GM18870 (cell line): ENCODE measurements around the gene TECR.
A peak's percentile ranks its signal among the peaks of the same experiment; 100 is the strongest.
"Not testable (repeated sequence)": the region's sequence is repeated elsewhere in the genome, so short reads cannot be mapped to it uniquely, and the experiment has no call there.

Experiments
- ATAC-seq: cut with Tn5 transposase; IDR thresholded peaks from one replicate; pipeline ENCODE4 v1.9.1; 2021; ENCODE audit warnings: moderate library complexity; ENCODE audit not compliant: unreplicated experiment

The TECR gene

DNA sequence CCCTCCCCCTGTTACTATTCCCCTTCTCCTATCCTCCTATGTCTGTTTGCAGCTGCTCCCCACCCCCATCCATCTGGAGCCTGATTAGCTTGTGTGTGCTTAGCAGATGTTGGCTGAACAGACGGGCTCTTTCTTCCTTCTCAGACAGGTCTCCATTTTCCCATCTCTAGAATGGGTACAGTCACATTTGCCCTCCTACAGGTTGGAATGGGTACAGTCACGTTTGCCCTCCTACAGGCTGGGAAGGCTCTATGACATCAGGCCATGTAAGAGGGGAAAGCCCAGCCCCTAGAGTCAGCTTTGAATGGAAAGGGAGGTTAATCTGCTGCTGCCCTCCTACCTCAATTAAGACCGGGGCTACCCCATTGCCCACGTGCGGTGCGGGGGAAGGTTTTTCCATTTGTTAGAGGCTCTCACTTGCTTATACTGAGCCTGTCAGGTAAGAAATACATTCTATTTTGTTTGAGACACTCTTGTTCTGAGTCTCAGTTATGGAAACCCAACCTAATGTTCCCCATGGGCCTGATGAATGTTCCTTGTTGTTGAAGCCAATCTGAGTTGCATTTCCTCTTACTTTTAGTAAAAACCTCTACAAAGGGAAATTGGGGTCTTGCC lies 51.3 kb downstream of the TECR start:
- ATAC-seq: no peak

DNA sequence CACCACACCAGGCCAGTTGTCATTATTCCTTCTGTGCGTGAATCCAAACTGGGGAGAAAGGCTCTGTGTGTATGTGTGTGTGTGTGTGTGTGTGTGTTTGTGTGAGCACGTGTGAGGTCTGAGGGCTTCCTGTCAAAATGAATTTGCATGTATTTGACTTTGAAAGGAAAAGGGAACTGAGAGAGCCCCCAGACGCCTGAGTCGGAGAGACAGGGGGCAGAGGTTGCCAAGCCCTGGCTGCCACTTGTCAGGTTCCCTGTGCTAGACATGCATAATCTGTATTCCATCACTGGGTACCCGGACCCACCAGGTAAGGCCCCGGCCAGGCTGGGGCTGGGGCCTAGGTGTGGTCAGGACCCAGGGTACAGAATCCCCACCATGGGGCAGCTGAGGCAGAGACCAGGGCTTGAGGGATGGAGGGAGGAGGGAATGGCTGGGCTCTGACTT lies 53.5 kb downstream of the TECR start, which contains the start of gene CLEC17A:
Gene CLEC17A (plus strand): TSS at position 191 of the 447 bp plus-strand sequence. CDS start 77 bp downstream, at position 268.
- ATAC-seq: no peak

- not testable (repeated sequence) for ATAC-seq
These were observed 55.0 kb downstream of the TECR start for GRCh38 chr19:14584372-14584771.

DNA sequence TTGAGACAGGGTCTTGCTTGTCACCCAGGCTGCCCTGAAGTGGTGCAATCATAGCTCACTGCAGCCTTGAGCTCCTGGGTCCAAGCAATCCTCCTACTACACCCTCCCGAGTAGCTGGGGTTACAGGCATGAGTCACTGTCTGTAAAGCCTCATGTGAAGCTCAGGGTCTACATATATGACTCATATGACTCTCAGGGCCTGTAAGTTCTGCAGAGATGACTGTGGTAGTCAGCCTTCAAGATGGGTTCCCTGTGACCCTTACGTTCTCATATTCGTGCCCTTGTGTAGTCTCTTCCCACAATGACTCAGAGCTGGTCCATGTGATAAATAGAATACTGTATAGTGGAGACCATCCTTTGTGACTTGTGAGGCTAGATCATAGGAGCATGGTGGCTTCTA lies 55.8 kb downstream of the TECR start:
- not testable (repeated sequence) for ATAC-seq

- ATAC-seq: not testable (repeated sequence)
These were observed 60.0 kb downstream of the TECR start for GRCh38 chr19:14589433-14589832.

DNA sequence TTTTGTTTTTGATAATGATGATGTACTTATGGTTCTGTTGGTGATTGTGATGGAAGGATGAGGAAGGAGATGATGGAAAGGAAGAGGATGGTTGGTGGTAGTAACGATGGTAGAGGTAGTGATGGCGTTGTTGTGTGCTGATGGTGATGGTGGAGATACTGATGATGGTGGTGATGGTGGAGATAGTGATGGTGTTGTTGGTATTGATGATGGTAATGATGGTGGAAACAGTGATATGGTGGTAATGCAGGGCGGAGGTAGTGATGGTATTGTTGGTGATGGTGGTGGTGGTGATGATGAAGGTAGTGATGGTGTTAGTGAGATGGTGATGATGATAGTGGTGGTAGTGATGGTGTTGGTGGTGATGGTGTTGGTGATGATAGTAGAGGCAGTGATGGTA lies 66.2 kb downstream of the TECR start:
- ATAC-seq: no peak

DNA sequence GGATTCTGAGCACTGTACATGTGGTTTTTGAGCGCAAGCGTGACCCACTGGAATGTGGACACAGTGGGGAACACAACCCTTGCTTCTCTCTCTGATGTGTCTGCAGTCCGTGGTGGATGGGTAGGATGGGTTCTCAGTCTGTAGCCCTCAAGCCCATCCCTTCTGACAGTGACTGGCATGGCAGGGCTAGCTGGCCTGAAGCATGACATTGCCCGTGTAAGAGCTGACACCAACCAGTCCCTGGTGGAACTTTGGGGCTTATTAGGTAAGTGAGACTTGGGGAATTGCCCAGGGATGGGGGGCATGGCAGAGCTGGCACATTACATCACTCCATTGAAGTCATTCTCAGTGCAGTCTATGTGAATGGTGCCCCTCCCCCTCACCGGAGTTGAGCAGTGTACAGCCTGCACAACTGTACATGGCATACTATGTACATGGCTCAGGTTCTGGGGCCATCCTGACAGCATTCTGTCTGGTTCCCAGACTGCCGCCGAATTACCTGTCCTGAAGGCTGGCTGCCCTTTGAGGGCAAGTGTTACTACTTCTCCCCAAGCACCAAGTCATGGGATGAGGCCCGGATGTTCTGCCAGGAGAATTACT lies 70.3 kb downstream of the TECR start:
- no peak for ATAC-seq

GRCh38 chr19:14603990-14604387 lies 74.6 kb downstream of the TECR start:
- ATAC-seq: peak; percentile 66

- no peak for ATAC-seq
These were observed 77.2 kb downstream of the TECR start for GRCh38 chr19:14606627-14607026.

- no peak for ATAC-seq
These were observed 81.7 kb downstream of the TECR start for GRCh38 chr19:14611051-14611450.

DNA sequence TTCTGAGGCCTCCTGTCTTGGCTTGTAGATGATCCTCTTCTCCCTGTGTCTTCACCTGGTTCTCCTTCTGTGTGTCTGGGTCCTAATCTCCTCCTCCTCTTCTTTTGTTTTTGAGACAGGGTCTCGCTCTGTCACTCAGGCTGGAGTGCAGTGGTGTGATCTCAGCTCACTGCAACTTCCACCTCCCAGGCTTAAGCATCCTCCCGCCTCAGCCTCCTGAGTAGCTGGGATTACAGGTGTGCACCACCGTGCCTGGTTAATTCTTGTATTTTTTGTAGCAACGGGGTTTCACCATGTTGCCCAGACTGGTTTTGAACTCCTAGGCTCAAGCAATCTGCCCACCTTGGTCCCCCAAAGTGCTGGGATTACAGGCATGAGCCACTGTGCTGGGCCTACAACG lies 82.8 kb downstream of the TECR start:
- ATAC-seq: not testable (repeated sequence)

GRCh38 chr19:14612657-14613056 lies 83.3 kb downstream of the TECR start:
- no peak for ATAC-seq

DNA sequence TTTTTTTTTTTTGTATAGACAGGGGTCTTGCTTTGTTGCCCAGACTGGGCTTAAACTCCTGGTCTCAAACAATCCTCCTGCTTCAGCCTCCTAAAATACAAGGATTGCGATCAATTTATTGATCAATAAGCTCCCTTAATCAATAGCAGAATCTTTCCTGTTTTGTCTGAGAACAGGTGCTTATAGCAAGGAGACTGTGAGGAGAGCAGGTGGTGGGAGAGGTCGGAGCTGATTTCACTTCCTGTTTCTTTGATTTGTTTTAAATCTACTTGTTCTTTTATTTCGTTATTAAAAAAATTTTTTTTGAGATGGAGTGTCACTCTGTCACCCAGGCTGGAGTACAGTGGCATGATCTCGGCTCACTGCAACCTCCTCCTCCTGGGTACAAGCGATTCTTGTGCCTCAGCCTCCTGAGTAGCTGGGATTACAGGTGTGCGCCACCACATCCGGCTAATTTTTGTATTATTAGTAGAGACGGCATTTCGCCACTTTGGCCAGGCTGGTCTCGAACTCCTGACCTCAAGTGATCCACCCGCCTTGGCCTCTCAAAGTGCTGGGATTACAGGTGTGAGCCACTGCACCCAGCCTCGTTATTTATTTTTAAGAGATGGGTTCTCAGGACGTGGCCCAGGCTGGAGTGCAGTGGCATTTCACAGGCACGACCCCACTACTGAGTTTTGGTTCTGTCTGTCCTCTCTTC lies 84.2 kb downstream of the TECR start:
- not testable (repeated sequence) for ATAC-seq

DNA sequence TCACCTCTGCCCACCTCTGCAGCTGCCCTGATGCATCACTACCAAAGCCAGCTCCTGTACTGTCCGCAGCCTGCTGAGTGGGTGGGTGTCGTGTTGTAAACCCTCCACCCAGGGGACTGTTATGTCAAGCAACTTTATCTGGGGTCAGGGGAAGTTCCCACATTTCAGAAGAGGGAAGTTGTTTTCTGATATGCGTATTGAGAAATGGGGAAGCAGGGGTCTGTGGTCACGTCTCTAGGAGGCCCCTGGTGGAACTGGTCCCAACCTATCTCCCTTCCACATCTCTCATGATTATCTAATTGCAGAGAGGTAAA lies 84.7 kb downstream of the TECR start:
- ATAC-seq: no peak
